Measurements from ENCODE around the gene LGMN.
"Not testable (repeated sequence)": the region's sequence is repeated elsewhere in the genome, so short reads cannot be mapped to it uniquely, and the experiment has no call there.

The LGMN gene

DNA sequence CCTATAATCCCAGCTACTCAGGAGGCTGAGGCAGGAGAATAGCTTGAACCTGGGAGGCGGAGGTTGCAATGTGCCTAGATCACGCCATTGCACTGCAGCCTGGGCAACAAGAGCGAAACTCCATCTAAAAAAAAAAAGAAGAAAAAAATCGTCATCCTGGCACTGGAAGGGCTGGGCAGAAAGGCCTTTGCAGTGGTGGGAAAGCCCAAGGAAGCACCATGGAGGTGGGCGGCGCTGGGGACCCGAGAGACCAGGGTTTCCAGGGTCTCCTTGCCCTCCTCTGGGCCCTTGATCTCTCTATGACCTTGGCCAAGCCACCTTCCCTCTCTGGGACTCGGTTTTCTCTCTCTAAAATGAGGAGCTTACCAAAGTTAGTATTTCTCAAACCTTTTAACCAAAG lies 65.4 kb downstream of the LGMN start:
- no peaks in the 10 kb centered on the region for H3K9me3 ChIP-seq (ENCODE audit: insufficient read depth, low read depth, low read length)
- H2BK120ac ChIP-seq (ENCODE audit: insufficient read depth, low read length, poor library complexity): no peak overlapping the region
- peaks cover 18 to 24% of the 10 kb centered on the region in 2 experiments for H3K36me3 ChIP-seq (ENCODE audit: control insufficient read depth in 1 of 2, insufficient read depth in 2 of 2, low read length in 2 of 2)
- H3K23ac ChIP-seq (ENCODE audit: low read length): no peak overlapping the region
- H3K4me2 ChIP-seq (ENCODE audit: low read length): no peak overlapping the region
- no peak overlapping the region for H2AK5ac ChIP-seq (ENCODE audit: low read length)
- H3K14ac ChIP-seq (ENCODE audit: low read length): no peak overlapping the region
- no peak overlapping the region for H3K18ac ChIP-seq (ENCODE audit: low read length)
- H3K79me2 ChIP-seq (ENCODE audit: control insufficient read depth, insufficient read depth, low read length, poor library complexity): no peaks in the 10 kb centered on the region
- no peak overlapping the region for H3K4ac ChIP-seq (ENCODE audit: low read depth, low read length)
- H4K12ac ChIP-seq (ENCODE audit: low read depth, low read length): no peak overlapping the region
- H3K4me3 ChIP-seq (ENCODE audit: low read depth, low read length): no peak overlapping the region
- no peaks in the 10 kb centered on the region for H3K27me3 ChIP-seq (ENCODE audit: insufficient read depth, low read length)
- no peak overlapping the region for H3K27ac ChIP-seq (ENCODE audit: low read depth, low read length)
- no peak overlapping the region for H2BK5ac ChIP-seq (ENCODE audit: low read depth, low read length, poor library complexity)
- no peak overlapping the region for H2BK12ac ChIP-seq (ENCODE audit: low read length)
- DNase-seq: no peak
- no CpG with 5 or more reads among the region's 8 CpGs for WGBS (ENCODE audit: extremely low coverage, insufficient coverage, insufficient read length)
- H3K4me1 ChIP-seq (ENCODE audit: control insufficient read depth in 1 of 2, insufficient read depth in 2 of 2, low read length in 2 of 2): peaks cover 15 to 20% of the 10 kb centered on the region in 2 experiments
- H4K91ac ChIP-seq (ENCODE audit: low read depth, low read length): no peak overlapping the region
- H3K9ac ChIP-seq (ENCODE audit: low read length): no peak overlapping the region
- H2AFZ ChIP-seq (ENCODE audit: insufficient read depth, low read length, poor library complexity): no peak overlapping the region
- peaks cover 11% of the 10 kb centered on the region for H3K79me1 ChIP-seq (ENCODE audit: low read length)
- H4K8ac ChIP-seq (ENCODE audit: low read depth, low read length): no peak overlapping the region

GRCh38 chr14:92680781-92681650 lies 67.4 kb downstream of the LGMN start:
- Histone ChIP-seq H4K8ac (ENCODE audit: low read depth, low read length) (no peak overlapping the region), H2BK120ac (ENCODE audit: insufficient read depth, low read length, poor library complexity) (no peak overlapping the region), H3K4me3 (ENCODE audit: low read depth, low read length) (no peak overlapping the region), H4K12ac (ENCODE audit: low read depth, low read length) (peak overlapping the region; percentile 45), H3K9ac (ENCODE audit: low read length) (no peak overlapping the region), H3K27ac (ENCODE audit: low read depth, low read length) (no peak overlapping the region), H2BK12ac (ENCODE audit: low read length) (no peak overlapping the region), H3K18ac (ENCODE audit: low read length) (no peak overlapping the region), H4K91ac (ENCODE audit: low read depth, low read length) (no peak overlapping the region), H3K4me1 (ENCODE audit: control insufficient read depth in 1 of 2, insufficient read depth in 2 of 2, low read length in 2 of 2) (peaks cover 4 to 5% of the 10 kb centered on the region in 2 experiments), H2BK5ac (ENCODE audit: low read depth, low read length, poor library complexity) (no peak overlapping the region), H3K36me3 (ENCODE audit: control insufficient read depth in 1 of 2, insufficient read depth in 2 of 2, low read length in 2 of 2) (peaks cover 24 to 33% of the 10 kb centered on the region in 2 experiments), H2AFZ (ENCODE audit: insufficient read depth, low read length, poor library complexity) (no peak overlapping the region), H3K79me2 (ENCODE audit: control insufficient read depth, insufficient read depth, low read length, poor library complexity) (no peaks in the 10 kb centered on the region), H3K79me1 (ENCODE audit: low read length) (peaks cover 3% of the 10 kb centered on the region), H3K23ac (ENCODE audit: low read length) (no peak overlapping the region), H3K14ac (ENCODE audit: low read length) (no peak overlapping the region), H3K27me3 (ENCODE audit: insufficient read depth, low read length) (no peaks in the 10 kb centered on the region), H3K4me2 (ENCODE audit: low read length) (peak overlapping the region; percentile 15), H3K9me3 (ENCODE audit: insufficient read depth, low read depth, low read length) (no peaks in the 10 kb centered on the region), H3K4ac (ENCODE audit: low read depth, low read length) (no peak overlapping the region), H2AK5ac (ENCODE audit: low read length) (no peak overlapping the region)
- WGBS (ENCODE audit: extremely low coverage, insufficient coverage, insufficient read length): no CpG with 5 or more reads among the region's 13 CpGs
- DNase-seq: peak; percentile 67 to 89

DNA sequence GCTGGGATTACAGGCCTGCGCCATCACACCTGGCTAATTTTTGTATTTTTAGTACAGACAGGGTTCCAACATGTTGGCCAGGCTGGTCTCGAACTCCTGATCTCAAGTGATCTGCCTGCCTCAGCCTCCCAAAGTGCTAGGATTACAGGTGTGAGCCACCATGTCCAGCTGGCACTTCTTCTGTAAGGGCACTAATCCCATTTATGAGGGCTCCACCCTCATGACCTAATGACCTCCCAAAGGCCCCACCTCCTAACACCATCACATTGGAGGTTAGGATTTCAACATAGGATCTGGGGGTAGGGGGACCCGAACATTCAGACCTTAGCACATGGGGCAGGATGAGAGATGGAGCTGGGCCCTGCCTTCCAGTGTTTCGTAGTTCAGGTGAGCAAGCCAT lies 68.1 kb downstream of the LGMN start:
- not testable (repeated sequence) for H2BK12ac ChIP-seq (ENCODE audit: low read length); H3K14ac ChIP-seq (ENCODE audit: low read length); H2AFZ ChIP-seq (ENCODE audit: insufficient read depth, low read length, poor library complexity); H3K79me1 ChIP-seq (ENCODE audit: low read length); H3K27me3 ChIP-seq (ENCODE audit: insufficient read depth, low read length); DNase-seq; H2BK120ac ChIP-seq (ENCODE audit: insufficient read depth, low read length, poor library complexity); H3K18ac ChIP-seq (ENCODE audit: low read length); H3K4me2 ChIP-seq (ENCODE audit: low read length); H3K4ac ChIP-seq (ENCODE audit: low read depth, low read length); H3K4me1 ChIP-seq (ENCODE audit: control insufficient read depth in 1 of 2, insufficient read depth in 2 of 2, low read length in 2 of 2); H4K12ac ChIP-seq (ENCODE audit: low read depth, low read length); H2BK5ac ChIP-seq (ENCODE audit: low read depth, low read length, poor library complexity); H3K23ac ChIP-seq (ENCODE audit: low read length); H2AK5ac ChIP-seq (ENCODE audit: low read length); H3K79me2 ChIP-seq (ENCODE audit: control insufficient read depth, insufficient read depth, low read length, poor library complexity); H4K91ac ChIP-seq (ENCODE audit: low read depth, low read length); H3K9me3 ChIP-seq (ENCODE audit: insufficient read depth, low read depth, low read length); H3K27ac ChIP-seq (ENCODE audit: low read depth, low read length); H3K9ac ChIP-seq (ENCODE audit: low read length); H4K8ac ChIP-seq (ENCODE audit: low read depth, low read length); H3K4me3 ChIP-seq (ENCODE audit: low read depth, low read length)
- peaks cover 21 to 28% of the 10 kb centered on the region in 2 experiments for H3K36me3 ChIP-seq (ENCODE audit: control insufficient read depth in 1 of 2, insufficient read depth in 2 of 2, low read length in 2 of 2)
- no CpG with 5 or more reads among the region's 4 CpGs for WGBS (ENCODE audit: extremely low coverage, insufficient coverage, insufficient read length)

DNA sequence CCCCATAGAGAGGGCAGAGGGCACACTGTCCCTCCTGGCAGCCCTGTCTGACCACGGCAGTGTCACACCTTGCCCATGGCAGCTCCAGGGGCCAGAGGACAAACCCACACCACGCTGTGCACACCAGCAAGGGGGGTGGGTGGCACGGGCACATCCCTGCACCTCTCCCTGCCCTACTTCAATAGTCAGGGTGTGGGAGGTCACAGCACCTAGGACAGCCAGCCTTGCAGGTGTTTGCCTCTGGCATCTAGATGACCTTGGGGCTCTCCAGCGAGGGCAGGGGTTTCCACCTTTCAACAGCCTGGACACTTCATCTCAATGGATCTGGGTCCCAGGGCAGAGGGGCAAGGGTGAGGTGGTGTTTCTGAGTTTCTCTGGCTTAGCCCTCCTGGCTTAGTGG lies 69.2 kb downstream of the LGMN start:
- Histone ChIP-seq H3K79me2 (ENCODE audit: control insufficient read depth, insufficient read depth, low read length, poor library complexity) (no peaks in the 10 kb centered on the region), H4K91ac (ENCODE audit: low read depth, low read length) (no peak overlapping the region), H3K9me3 (ENCODE audit: insufficient read depth, low read depth, low read length) (no peaks in the 10 kb centered on the region), H3K4me1 (ENCODE audit: control insufficient read depth in 1 of 2, insufficient read depth in 2 of 2, low read length in 2 of 2) (peaks cover 4 to 5% of the 10 kb centered on the region in 2 experiments), H3K36me3 (ENCODE audit: control insufficient read depth in 1 of 2, insufficient read depth in 2 of 2, low read length in 2 of 2) (peaks cover 17 to 23% of the 10 kb centered on the region in 2 experiments), H2BK5ac (ENCODE audit: low read depth, low read length, poor library complexity) (no peak overlapping the region), H3K27me3 (ENCODE audit: insufficient read depth, low read length) (no peaks in the 10 kb centered on the region), H2BK120ac (ENCODE audit: insufficient read depth, low read length, poor library complexity) (no peak overlapping the region), H3K4me3 (ENCODE audit: low read depth, low read length) (no peak overlapping the region), H4K8ac (ENCODE audit: low read depth, low read length) (no peak overlapping the region), H3K23ac (ENCODE audit: low read length) (no peak overlapping the region), H3K14ac (ENCODE audit: low read length) (no peak overlapping the region), H3K79me1 (ENCODE audit: low read length) (peaks cover 3% of the 10 kb centered on the region), H3K4ac (ENCODE audit: low read depth, low read length) (no peak overlapping the region), H3K18ac (ENCODE audit: low read length) (no peak overlapping the region), H3K27ac (ENCODE audit: low read depth, low read length) (no peak overlapping the region), H2AK5ac (ENCODE audit: low read length) (no peak overlapping the region), H4K12ac (ENCODE audit: low read depth, low read length) (no peak overlapping the region), H2AFZ (ENCODE audit: insufficient read depth, low read length, poor library complexity) (no peak overlapping the region), H3K9ac (ENCODE audit: low read length) (no peak overlapping the region), H3K4me2 (ENCODE audit: low read length) (no peak overlapping the region), H2BK12ac (ENCODE audit: low read length) (no peak overlapping the region)
- DNase-seq: no peak
- WGBS (ENCODE audit: extremely low coverage, insufficient coverage, insufficient read length): no CpG with 5 or more reads among the region's 4 CpGs
